Spinal cord (tissue), 10 donors: ENCODE results near the gene PPDPF. TPM values are rescaled to one million over a fixed set of nuclear protein-coding genes. Genes with fewer than 3 reads are reported as not detected.

ENCODE experiments used
- DNase-seq, 6 donors: peaks; one replicate each; pipeline versions ENCODE4 v3.0.0 to v3.0.0-alpha.2; 2013 to 2015; ENCODE audit warnings: low spot score in 6 of 6, low read depth in 4 of 6
- H3K27ac ChIP-seq: one replicate; pipeline ENCODE4 v1.5.1; 2013; ENCODE audit warnings: low read depth, low read length, control low read depth
- H3K27me3 ChIP-seq: one replicate; pipeline ENCODE4 v1.6.1; 2013; ENCODE audit warnings: low read length; ENCODE audit not compliant: control insufficient read depth, insufficient read depth
- H3K36me3 ChIP-seq: one replicate; pipeline ENCODE4 v1.6.1; 2013; ENCODE audit warnings: low read length; ENCODE audit not compliant: control insufficient read depth, insufficient read depth
- H3K4me1 ChIP-seq: one replicate; pipeline ENCODE4 v1.6.1; 2013; ENCODE audit warnings: low read length; ENCODE audit not compliant: control insufficient read depth, insufficient read depth
- H3K4me3 ChIP-seq: one replicate; pipeline ENCODE4 v1.5.1; 2013; ENCODE audit warnings: low read depth, low read length, control low read depth
- H3K9me3 ChIP-seq: one replicate; pipeline ENCODE4 v1.6.1; 2013; ENCODE audit warnings: low read length; ENCODE audit not compliant: control insufficient read depth, insufficient read depth
- WGBS: methylation state at CpG from one replicate; pipeline ENCODE4 v1.1.5; 2013; ENCODE audit warnings: missing lambda C conversion rate; ENCODE audit not compliant: insufficient coverage; 5-methylcytosine and 5-hydroxymethylcytosine counted together
- polyA plus RNA-seq, 2 donors: library from polyadenylated mRNA; unstranded; fragments of 120-200 nt; gene quantifications; one replicate each; pipeline ENCODE4 v1.2.1, GENCODE V29; 2013; ENCODE audit not compliant: insufficient read length in 2 of 2
- total RNA-seq, 2 donors: library from RNA; depleted of rRNA in 1 of 2; stranded (reverse); fragments of 120-200 nt in 1 of 2; fragments of >200 nt in 1 of 2; gene quantifications; one replicate each; pipeline versions ENCODE4 v1.2.3 to v1.2.4, GENCODE V29; 2013 to 2014
- donor health status: healthy.

PPDPF gene
- total and polyA plus RNA-seq, 4 donors, result 19.9 to 467 (median 266) TPM

DNA sequence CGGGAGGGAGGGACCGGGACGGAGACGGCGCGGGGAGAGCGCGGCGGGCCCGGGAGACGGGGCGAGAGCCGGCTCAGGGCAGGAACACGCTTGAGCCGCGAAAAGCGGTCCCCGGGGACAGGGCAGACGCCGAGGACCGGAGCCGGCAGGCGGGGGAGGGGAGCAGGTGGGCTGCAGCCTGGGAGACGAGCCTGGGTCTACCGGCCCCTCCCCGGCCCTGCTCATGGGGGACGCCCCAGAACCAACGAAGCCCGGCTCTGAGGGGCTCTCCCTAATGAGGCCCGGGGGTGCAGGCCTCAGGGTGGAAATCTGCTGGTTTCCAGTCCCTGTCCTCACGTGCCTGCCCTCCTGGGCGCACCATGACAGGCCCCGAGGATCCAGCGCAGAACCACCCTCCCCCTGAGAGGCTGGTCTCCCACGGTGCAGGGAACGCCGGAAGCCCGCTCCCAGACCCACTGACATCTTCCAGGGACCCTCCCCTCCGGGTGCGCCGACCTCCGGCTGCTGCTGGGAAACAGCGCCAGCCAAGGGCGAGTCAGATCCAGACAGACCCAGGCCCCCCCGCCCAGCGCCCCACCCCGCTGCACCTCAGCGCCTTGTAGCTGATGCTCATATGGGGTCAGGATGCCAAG lies 21.1 kb upstream of the PPDPF start:
- DNase-seq, result peak in 2 of 6 donors; percentile 24 to 66
- no peaks in the 10 kb centered on the region for H3K9me3 ChIP-seq
- H3K4me3 ChIP-seq, result peak overlapping the region; percentile 24
- H3K27me3 ChIP-seq, result peaks cover 15% of the 10 kb centered on the region
- 4% methylated on average over 48 of the region's 48 CpGs for WGBS
- peaks cover 36% of the 10 kb centered on the region for H3K36me3 ChIP-seq
- H3K4me1 ChIP-seq, result peaks cover 64% of the 10 kb centered on the region
- H3K27ac ChIP-seq, result no peak overlapping the region

DNA sequence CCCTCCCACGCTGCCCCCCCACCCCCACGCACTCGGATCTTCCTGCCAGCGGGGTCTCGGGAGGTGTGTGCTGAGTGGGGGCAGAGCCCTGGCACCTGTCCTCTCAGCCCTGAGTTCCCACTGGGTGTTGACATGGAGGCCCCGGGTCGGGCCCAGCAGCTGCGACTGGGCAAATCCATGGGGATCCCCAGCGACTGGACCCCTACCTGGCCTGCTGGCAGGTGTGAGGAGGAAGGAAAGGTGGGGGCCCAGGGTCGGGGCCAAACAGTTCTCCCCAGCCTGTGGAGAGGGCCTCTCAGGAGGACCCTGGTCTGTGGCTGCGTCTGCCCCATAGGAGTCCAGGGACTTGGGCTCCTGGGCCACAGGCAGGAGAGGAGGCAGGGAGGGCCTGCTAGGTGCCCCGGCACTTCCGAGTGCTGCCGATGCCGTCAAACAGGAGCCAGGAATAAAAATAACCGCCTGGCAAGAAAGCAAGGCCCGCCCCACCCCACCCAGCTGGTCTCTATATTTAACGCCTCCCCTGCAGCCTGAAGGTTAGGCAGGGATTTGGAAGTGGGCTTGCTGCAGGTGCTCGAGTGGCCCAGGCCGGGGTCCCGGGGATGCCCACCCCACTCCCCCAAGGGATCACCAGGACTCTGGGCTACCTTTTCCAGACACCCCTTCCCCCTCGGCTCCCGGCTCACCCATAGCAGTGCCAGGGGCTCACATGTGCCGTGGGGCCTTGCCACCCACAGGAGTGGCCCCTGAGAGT lies 20.2 kb upstream of the PPDPF start:
- DNase-seq, result no peak
- Histone ChIP-seq H3K27me3 (peaks cover 15% of the 10 kb centered on the region), H3K36me3 (peaks cover 27% of the 10 kb centered on the region), H3K27ac (no peak overlapping the region), H3K4me1 (peaks cover 60% of the 10 kb centered on the region), H3K4me3 (no peak overlapping the region), H3K9me3 (peaks cover 3% of the 10 kb centered on the region)
- WGBS, result 84% methylated on average over 14 of the region's 24 CpGs

DNA sequence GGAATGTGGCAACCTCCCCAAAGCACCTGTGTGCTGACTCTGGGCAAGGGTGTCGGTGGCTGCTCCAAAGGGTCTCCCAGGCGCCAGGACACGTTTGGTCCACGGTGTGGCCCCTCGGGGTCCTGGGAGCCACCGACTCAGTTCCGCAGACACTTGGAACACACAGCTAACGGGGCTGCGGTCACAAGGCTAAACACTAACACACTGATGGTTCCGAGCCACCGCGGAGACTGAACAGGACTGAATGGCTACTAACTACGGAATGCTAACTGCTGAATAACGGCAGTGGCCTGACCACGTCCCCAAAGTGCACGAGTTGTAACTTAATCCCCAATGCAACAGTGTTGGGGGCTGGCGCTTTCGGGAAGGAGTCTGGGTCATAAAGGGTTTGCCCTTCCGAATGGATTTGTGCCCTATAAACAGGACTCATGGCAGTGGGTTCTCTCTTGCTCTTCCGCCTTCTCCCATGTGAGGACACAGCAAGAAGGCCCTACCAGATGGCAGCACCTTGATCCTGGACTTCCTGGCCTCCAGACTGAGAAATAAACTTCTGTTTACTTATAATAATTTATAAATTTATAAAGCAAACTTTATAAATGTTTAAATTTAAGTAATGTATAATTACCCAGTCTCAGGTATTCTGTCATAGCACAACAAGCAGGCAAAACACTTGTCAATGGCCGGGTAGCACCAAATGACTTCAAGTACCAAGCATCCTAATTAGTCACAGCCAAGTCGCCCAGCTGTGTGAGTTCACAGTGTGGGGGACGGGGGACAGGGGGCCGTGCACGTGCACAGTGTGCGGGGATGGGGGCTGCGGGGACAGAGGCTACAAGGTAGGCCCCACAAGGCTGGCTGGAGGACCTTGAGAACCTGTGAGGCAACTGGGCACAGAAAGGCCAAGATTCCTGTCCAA lies 19.4 kb upstream of the PPDPF start:
- H3K27ac ChIP-seq, result no peak overlapping the region
- 78% methylated on average over 25 of the region's 27 CpGs for WGBS
- peaks cover 5% of the 10 kb centered on the region for H3K9me3 ChIP-seq
- H3K4me1 ChIP-seq, result peaks cover 51% of the 10 kb centered on the region
- no peak overlapping the region for H3K4me3 ChIP-seq
- H3K36me3 ChIP-seq, result peaks cover 19% of the 10 kb centered on the region
- no peak for DNase-seq
- peaks cover 15% of the 10 kb centered on the region for H3K27me3 ChIP-seq

DNA sequence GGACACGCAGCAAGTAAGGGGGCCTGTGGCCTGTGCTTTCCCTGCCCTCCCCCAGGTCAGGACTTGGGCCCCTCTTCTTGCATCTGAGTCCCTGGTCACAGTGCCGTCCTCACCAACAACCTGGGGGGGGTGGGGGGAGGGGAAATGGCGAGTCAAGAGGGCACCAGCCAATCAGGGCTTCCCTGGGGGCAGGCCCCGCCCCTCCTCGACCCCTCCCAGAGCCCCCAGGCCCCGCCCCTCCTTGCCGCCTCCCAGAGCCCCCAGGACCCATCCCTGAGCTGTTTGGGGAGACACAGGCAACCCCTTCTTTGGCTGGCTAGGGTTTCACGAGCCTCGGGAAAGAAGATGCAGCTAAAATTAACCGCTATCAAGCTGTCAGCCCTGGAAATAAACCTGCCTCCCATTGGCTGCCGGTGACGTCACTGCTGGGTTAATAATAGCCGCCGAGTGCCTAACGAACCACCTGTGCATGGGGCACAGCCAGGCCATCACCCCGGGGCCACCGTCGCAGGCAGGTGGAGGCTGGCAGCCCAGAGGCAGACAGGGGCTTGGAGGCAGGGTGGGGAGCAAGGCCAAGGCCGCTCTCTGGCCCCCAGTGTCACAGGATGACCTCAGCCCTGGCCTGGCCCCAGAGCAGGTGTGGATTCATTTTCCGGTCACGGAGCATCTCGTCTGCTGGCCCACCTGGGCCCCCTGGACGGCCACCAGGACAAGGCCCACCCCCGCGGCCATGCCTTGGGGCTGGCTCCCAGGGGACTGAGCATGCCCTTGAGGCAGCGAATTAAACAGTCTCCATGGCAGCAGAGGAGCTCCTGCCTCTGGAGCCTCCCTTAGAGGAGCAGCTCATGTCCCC lies 18.5 kb upstream of the PPDPF start:
- Histone ChIP-seq H3K27me3 (peaks cover 9% of the 10 kb centered on the region), H3K9me3 (peaks cover 5% of the 10 kb centered on the region), H3K36me3 (peaks cover 10% of the 10 kb centered on the region), H3K4me1 (peaks cover 43% of the 10 kb centered on the region), H3K27ac (no peak overlapping the region), H3K4me3 (no peak overlapping the region)
- 15% methylated on average over 22 of the region's 26 CpGs for WGBS
- peak in 3 of 6 donors; percentile 28 to 89 (median 88) for DNase-seq

DNA sequence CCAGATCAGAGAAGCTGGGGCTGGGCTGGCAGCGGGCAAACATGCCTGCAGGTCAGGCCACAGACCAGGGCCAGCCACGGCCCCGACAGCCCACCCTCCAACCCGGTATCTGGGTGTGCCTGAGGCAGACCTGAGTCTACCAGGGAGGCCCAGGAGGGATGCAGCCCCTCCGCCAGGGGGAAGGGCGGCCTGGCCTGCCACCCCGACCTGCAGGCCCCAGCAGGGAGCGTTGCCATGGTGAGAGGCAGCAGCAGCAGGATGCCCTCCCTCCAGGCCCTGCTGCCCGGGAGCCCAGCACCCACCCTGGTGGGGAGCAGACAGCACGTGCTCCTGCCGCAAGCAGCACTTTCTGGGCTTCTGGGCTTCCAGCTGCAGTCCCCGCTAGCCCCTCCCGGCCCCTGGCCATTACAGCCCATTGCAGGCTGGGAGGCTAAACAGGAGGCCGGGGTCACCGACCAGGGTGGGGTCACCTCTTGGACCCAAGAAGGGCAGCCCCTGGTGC lies 17.8 kb upstream of the PPDPF start:
- Histone ChIP-seq H3K27me3 (peaks cover 9% of the 10 kb centered on the region), H3K4me1 (peaks cover 36% of the 10 kb centered on the region), H3K9me3 (peaks cover 5% of the 10 kb centered on the region), H3K27ac (no peak overlapping the region), H3K4me3 (no peak overlapping the region), H3K36me3 (peaks cover 3% of the 10 kb centered on the region)
- no peak for DNase-seq
- WGBS, result 32% methylated on average over 15 of the region's 15 CpGs

DNA sequence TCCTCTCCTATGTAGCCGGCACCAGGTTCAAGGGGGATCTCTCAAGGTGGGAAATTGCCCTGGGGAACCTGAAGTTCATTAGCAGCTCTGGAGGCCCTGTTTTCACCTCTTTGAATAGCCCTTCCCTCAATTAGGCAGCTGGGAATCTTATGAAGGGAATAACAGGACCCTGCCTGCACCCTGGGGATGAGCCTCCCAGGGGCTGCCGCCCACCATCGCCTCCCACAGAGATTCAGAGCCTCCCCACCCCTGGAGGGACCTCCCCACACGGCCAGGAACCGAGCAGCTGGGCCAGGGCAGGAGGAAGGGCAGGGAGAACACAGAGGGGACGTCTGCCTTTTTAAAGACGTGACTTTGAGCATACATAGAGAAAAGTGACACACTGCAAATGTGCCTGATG lies 17.0 kb upstream of the PPDPF start:
- peaks cover 5% of the 10 kb centered on the region for H3K9me3 ChIP-seq
- H3K4me3 ChIP-seq, result no peak overlapping the region
- peaks cover 3% of the 10 kb centered on the region for H3K27me3 ChIP-seq
- no peaks in the 10 kb centered on the region for H3K36me3 ChIP-seq
- H3K4me1 ChIP-seq, result peaks cover 30% of the 10 kb centered on the region
- H3K27ac ChIP-seq, result no peak overlapping the region
- WGBS, result 50% methylated on average over 2 of the region's 7 CpGs
- DNase-seq, result no peak

DNA sequence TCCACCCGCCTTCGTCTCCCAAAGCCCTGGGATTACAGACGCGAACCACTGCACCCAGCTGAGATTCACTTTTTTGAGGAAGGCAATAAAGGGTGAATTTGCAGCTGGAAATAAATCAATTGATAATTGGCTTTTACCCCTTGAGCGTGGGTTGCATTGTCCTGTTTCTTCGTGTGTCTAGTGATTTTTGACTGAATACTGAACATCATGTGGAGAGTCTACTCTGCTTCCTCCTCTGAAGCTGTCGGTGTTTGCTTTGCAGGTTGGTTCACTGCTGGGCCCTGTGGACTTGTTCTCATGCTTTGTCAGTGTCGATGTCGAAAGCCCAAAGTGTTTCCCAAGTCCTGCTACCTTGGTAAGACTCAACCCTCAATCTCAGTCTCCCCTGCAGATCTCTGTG lies 15.9 kb upstream of the PPDPF start:
- DNase-seq, result no peak
- H3K4me3 ChIP-seq, result no peak overlapping the region
- H3K4me1 ChIP-seq, result peaks cover 25% of the 10 kb centered on the region
- H3K9me3 ChIP-seq, result peaks cover 5% of the 10 kb centered on the region
- H3K36me3 ChIP-seq, result no peaks in the 10 kb centered on the region
- H3K27me3 ChIP-seq, result no peaks in the 10 kb centered on the region
- no peak overlapping the region for H3K27ac ChIP-seq
- 91% methylated on average over 7 of the region's 9 CpGs for WGBS

DNA sequence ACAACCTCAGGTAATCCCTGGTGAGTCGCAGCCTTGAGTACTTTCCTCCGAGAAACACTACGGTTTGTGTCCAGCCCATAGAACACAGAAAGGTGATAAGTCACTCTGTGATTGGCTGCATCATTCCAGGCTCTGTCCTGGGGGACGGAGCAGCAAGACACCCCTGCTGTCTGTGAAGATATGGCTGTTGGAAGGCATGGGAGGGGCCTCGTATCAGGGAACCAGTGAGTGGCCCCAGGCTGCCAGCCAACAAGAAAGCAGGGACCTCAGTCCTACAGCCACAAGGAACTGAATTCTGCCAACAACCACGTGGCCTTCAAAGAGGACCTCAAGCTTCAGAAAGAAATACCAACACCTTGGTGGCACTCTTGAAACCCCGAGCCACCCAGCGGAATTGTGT lies 15.3 kb upstream of the PPDPF start:
- Histone ChIP-seq H3K27me3 (no peaks in the 10 kb centered on the region), H3K4me3 (no peak overlapping the region), H3K4me1 (peaks cover 19% of the 10 kb centered on the region), H3K36me3 (no peaks in the 10 kb centered on the region), H3K9me3 (peaks cover 5% of the 10 kb centered on the region), H3K27ac (no peak overlapping the region)
- WGBS, result 85% methylated on average over 6 of the region's 8 CpGs
- no peak for DNase-seq

DNA sequence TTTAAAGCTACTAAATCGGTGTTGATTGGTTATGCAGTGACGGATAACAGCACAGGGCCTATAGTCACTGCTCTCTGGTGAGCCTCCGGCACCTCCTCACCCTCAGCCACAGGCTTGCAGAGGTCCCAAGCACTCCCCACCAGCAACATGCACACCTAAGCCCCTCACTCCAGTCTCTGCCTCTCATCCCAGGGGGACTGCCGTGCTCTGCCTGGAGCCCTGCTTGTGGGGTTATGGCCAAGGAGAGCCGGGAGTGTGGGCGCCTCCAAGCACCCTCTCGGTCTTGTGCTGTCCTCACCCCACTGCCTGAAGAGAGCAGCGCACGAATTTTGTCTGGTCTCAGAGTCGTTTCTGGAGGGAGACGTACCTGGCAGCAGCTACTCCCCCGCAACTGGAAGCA lies 14.8 kb upstream of the PPDPF start:
- DNase-seq, result no peak
- Histone ChIP-seq H3K27ac (no peak overlapping the region), H3K4me1 (peaks cover 19% of the 10 kb centered on the region), H3K27me3 (no peaks in the 10 kb centered on the region), H3K9me3 (peaks cover 5% of the 10 kb centered on the region), H3K4me3 (no peak overlapping the region), H3K36me3 (no peaks in the 10 kb centered on the region)
- WGBS, result 89% methylated on average over 7 of the region's 12 CpGs
